K562 (cell line): ENCODE data around the gene ANP32B. TPM values are rescaled to one million over a fixed set of nuclear protein-coding genes. Genes with fewer than 3 reads are reported as not detected.

Source experiments
- ATAC-seq: fragments of 200-7000 bp; cut with Tn5 transposase; 3 replicates; pipeline ENCODE4 v1.9.1; 2020; ENCODE audit warnings: moderate library complexity
- BruUV-seq: library from RNA; stranded (reverse); fragments of 400-500 nt; replicated peaks from 2 replicates; lab custom pipeline; 2021; lab: Mats Ljungman, UMichigan
- CTCF ChIA-PET: fragments of 300-600 bp; formaldehyde crosslinking; extraction: SDS; loops from one replicate; lab custom pipeline; 2021; ENCODE audit warnings: low intra/inter-chr PET ratio; lab: Yijun Ruan, JAX
- POLR2A ChIA-PET: fragments of 300-600, 350-650 bp; sonication (Branson Sonifier 250); formaldehyde crosslinking; extraction: SDS; loops from one replicate; lab custom pipeline; 2021; ENCODE audit warnings: antibody characterized with exemption, inconsistent platforms; lab: Yijun Ruan, JAX
- DNase-seq, 4 experiments: peaks; one replicate each; pipeline versions ENCODE4 v3.0.0 to v3.0.0-alpha.2; 2011 to 2018; ENCODE audit warnings: low spot score in 3 of 4, mixed read lengths in 3 of 4; ENCODE audit errors: extremely low read depth in 1 of 4
- FAIRE-seq: peaks from 2 replicates; lab custom pipeline; 2011; peaks lifted over from hg19 to GRCh38; lab: Jason Lieb, UNC
- H2AFZ ChIP-seq: 2 replicates; pipeline ENCODE4 v1.6.0; 2011; ENCODE audit warnings: low read depth, low read length, control low read depth, inconsistent platforms
- H3K27ac ChIP-seq: fragments of 200-600 bp; 3 replicates; pipeline ENCODE4 v1.8.0; 2011; ENCODE audit warnings: low read depth, mild to moderate bottlenecking, control low read depth, inconsistent platforms, low read length, moderate library complexity, mixed read lengths; ENCODE audit errors: extremely low read depth
- H3K27me3 ChIP-seq, 2 experiments: fragments of 300-600 bp in 1 of 2; 2 replicates in 1 of 2; 3 replicates in 1 of 2; pipeline versions ENCODE4 v1.6.0 to v1.8.0; 2011; ENCODE audit warnings: inconsistent platforms in 2 of 2, low read length in 2 of 2, mild to moderate bottlenecking in 1 of 2, mixed read lengths in 1 of 2, moderate library complexity in 1 of 2; ENCODE audit not compliant: control insufficient read depth in 2 of 2, insufficient read depth in 2 of 2
- H3K36me3 ChIP-seq: fragments of 300-600 bp; 3 replicates; pipeline ENCODE4 v1.8.0; 2011; ENCODE audit warnings: mild to moderate bottlenecking, low read length, inconsistent platforms; ENCODE audit not compliant: control insufficient read depth, insufficient read depth
- H3K4me1 ChIP-seq, 2 experiments: fragments of 200-600 bp in 1 of 2; replicated peaks in 1 of 2; 2 replicates in 1 of 2; 3 replicates in 1 of 2; pipeline versions ENCODE4 v1.5.1 to v1.8.0; 2011; ENCODE audit warnings: inconsistent platforms in 2 of 2, low read length in 2 of 2, mild to moderate bottlenecking in 1 of 2, mixed read lengths in 1 of 2, moderate library complexity in 1 of 2; ENCODE audit not compliant: control insufficient read depth in 2 of 2, insufficient read depth in 2 of 2
- H3K4me2 ChIP-seq: 2 replicates; pipeline ENCODE4 v1.6.1; 2011; ENCODE audit warnings: low read length, control low read depth, inconsistent platforms, mixed read lengths; ENCODE audit not compliant: insufficient read depth
- H3K4me3 ChIP-seq: fragments of 200-600 bp; sonication (generic), shearing (Covaris generic); 2 replicates; pipeline ENCODE4 v1.5.1; 2016; ENCODE audit warnings: control low read depth, inconsistent platforms
- H3K79me2 ChIP-seq: fragments of 200-600 bp; 3 replicates; pipeline ENCODE4 v1.8.0; 2011; ENCODE audit warnings: low read length, inconsistent platforms; ENCODE audit not compliant: control insufficient read depth, insufficient read depth
- H3K9ac ChIP-seq, 2 experiments: 2 replicates each; pipeline versions ENCODE4 v1.6.0 to v1.6.1; 2011; ENCODE audit warnings: low read depth in 2 of 2, low read length in 2 of 2, control low read depth in 1 of 2, inconsistent platforms in 1 of 2, mild to moderate bottlenecking in 1 of 2, mixed read lengths in 1 of 2; ENCODE audit not compliant: insufficient read depth in 1 of 2
- H3K9me1 ChIP-seq: one replicate; pipeline ENCODE4 v1.6.0; 2011; ENCODE audit warnings: inconsistent platforms, mild to moderate bottlenecking, low read length, moderate library complexity; ENCODE audit not compliant: control insufficient read depth, insufficient read depth
- H3K9me3 ChIP-seq: replicated peaks from 2 replicates; pipeline ENCODE4 v1.5.1; 2011; ENCODE audit warnings: low read depth, low read length, inconsistent platforms; ENCODE audit not compliant: control insufficient read depth, insufficient read depth
- H4K20me1 ChIP-seq: replicated peaks from 2 replicates; pipeline ENCODE4 v1.6.1; 2011; ENCODE audit warnings: low read length, inconsistent platforms, mixed read lengths; ENCODE audit not compliant: control insufficient read depth, insufficient read depth
- ELF2 ChIP-seq: fragments of 250-450 bp; sonication (Bioruptor Pico); IDR thresholded peaks from 2 replicates; pipeline ENCODE4 v1.5.0; 2021; ENCODE audit warnings: mild to moderate bottlenecking
- KDM1A ChIP-seq, 2 experiments: fragments of 450-650 bp; IDR thresholded peaks; 2 replicates each; pipeline ENCODE4 v1.6.1; 2016; ENCODE audit warnings: mild to moderate bottlenecking in 2 of 2
- MIER1 ChIP-seq: fragments of 450-650 bp; IDR thresholded peaks from 2 replicates; pipeline ENCODE4 v1.6.1; 2016; ENCODE audit warnings: antibody characterized with exemption, mild to moderate bottlenecking, low read depth
- RUNX1 ChIP-seq: sonication (generic); IDR thresholded peaks from 2 replicates; pipeline ENCODE4 v1.6.1; 2016; ENCODE audit warnings: antibody characterized with exemption, low read depth
- TCF7L2 ChIP-seq: fragments of 150-350 bp; IDR thresholded peaks from 2 replicates; pipeline ENCODE4 v1.6.1; 2016; ENCODE audit warnings: low read depth, mild to moderate bottlenecking, low read length, moderate library complexity
- ZNF586 ChIP-seq: fragments of 450-650 bp; formaldehyde crosslinking; conservative IDR thresholded peaks from 2 replicates; pipeline ENCODE4 v1.4.0; 2020; ENCODE audit warnings: mild to moderate bottlenecking, moderate library complexity
- ZNF77 ChIP-seq: fragments of 250-450 bp; sonication (Bioruptor Pico); IDR thresholded peaks from 2 replicates; pipeline ENCODE4 v1.5.0; 2020
- WGBS: fragments of 100-300 bp; shearing (Covaris generic); methylation state at CpG from one replicate; pipeline ENCODE4 v1.1.6; 2016; ENCODE audit warnings: low coverage, mixed read lengths; ENCODE audit not compliant: insufficient coverage; ENCODE audit errors: missing lambda C conversion rate; 5-methylcytosine and 5-hydroxymethylcytosine counted together
- in situ Hi-C: fragments of 300-500 bp; cut with MboI; formaldehyde crosslinking; loops from 4 replicates; pipeline ENCODE4 v1.15.0; 2018; ENCODE audit warnings: inconsistent platforms, mixed read lengths
- intact Hi-C: fragments of 100-400 bp; cut with micrococcal nuclease; formaldehyde crosslinking; loops from 2 replicates; pipeline ENCODE4 v1.14.2; 2022
- polyA plus RNA-seq, 8 experiments: library from polyadenylated mRNA; depleted of rRNA in 4 of 8; stranded (reverse) in 5 of 8; unstranded in 3 of 8; fragments of >200 nt; fragmentation: Nextera tagmentation in 2 of 8; fragmentation: Illumina TruSeq in 1 of 8; extraction: Ambion mirVana in 2 of 8; extraction: Trizol in 1 of 8; gene quantifications; 2 replicates each; pipeline versions ENCODE4 v1.2.1 to v1.2.3, GENCODE V29; 2011 to 2014; ENCODE audit warnings: inconsistent platforms in 1 of 8, missing spikeins in 1 of 8
- total RNA-seq, 7 experiments: library from RNA; depleted of rRNA in 6 of 7; stranded (reverse); fragments of >200 nt in 6 of 7; fragmentation: Illumina TruSeq in 2 of 7; extraction: Trizol in 2 of 7; gene quantifications; 2 replicates each; pipeline versions ENCODE4 v1.2.1 to v1.2.3, GENCODE V29; 2011 to 2021; ENCODE audit warnings: low replicate concordance in 1 of 7
- TF ChIP-seq, protein P1 (sequence below): fragments of 250-450 bp; sonication (Bioruptor Pico); IDR thresholded peaks from 2 replicates; pipeline ENCODE4 v1.8.0; 2021; ENCODE audit warnings: moderate library complexity, mild to moderate bottlenecking, inconsistent platforms

The ANP32B gene
- total and polyA plus RNA-seq, 9 of the 15 experiments (the other 6 are each of a cell fraction or from before 2014, with no cell fraction given): 68.9 to 815 (median 141) TPM

GRCh38 chr9:98002808-98003207 is 19.7 kb downstream of the ANP32B start:
- ATAC-seq (no peak), FAIRE-seq (no peak), DNase-seq (no peak)
- no TSS peak for BruUV-seq
- Histone ChIP-seq H3K4me2 (no peak overlapping the region), H3K27me3 (no peaks in the 10 kb centered on the region), H3K9me1 (no peaks in the 10 kb centered on the region), H4K20me1 (peaks cover 16% of the 10 kb centered on the region; the same call in 1 of the 2 replicates), H2AFZ (no peak overlapping the region), H3K27ac (no peak overlapping the region), H3K79me2 (peaks cover 95% of the 10 kb centered on the region), H3K9me3 (no peaks in the 10 kb centered on the region), H3K4me3 (no peak overlapping the region), H3K36me3 (peaks cover 95% of the 10 kb centered on the region), H3K4me1 (no peaks in the 10 kb centered on the region; a peak in 1 of 5 replicates), H3K9ac (no peak overlapping the region)
- POLR2A ChIA-PET: interaction anchor here (0.6 to 1.2 kb wide), 7 partner anchors 12 to 804 kb away, joined by 3 read pairs; no protein-coding TSS in a partner anchor
- CTCF ChIA-PET: no interaction called here
- WGBS: 88% methylated on average over 2 of the region's 2 CpGs
- in situ Hi-C loops: no loop called here
- intact Hi-C loops: no loop called here
- TF ChIP-seq RUNX1: no peak
- TF ChIP-seq ELF2 (CRISPR knock-in tag): no peak
- no peak for TF ChIP-seq KDM1A (IDR thresholded peaks at IDR 0.05)
- TF ChIP-seq, protein P1, sequence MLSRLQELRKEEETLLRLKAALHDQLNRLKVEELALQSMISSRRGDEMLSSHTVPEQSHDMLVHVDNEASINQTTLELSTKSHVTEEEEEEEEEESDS: no peak
- no peak for TF ChIP-seq ZNF77
- TF ChIP-seq TCF7L2: no peak
- no peak for TF ChIP-seq ZNF586
- TF ChIP-seq MIER1: no peak
